Lung (tissue), 12 donors: ENCODE data around the gene GNRHR. TPM values are rescaled to one million over a fixed set of nuclear protein-coding genes. Genes with fewer than 3 reads are reported as not detected.

ENCODE experiments used
- ATAC-seq: fragments of 200-7000 bp; cut with Tn5 transposase; one replicate; pipeline ENCODE4 v1.9.1; 2020; ENCODE audit warnings: moderate number of reproducible peaks; ENCODE audit not compliant: insufficient read depth, low FRiP score
- DNase-seq, 3 donors: peaks; one replicate each; pipeline ENCODE4 v3.0.0-alpha.2; 2013 to 2017
- H3K27ac ChIP-seq, 2 donors: one replicate each; pipeline ENCODE4 v1.5.1; 2013; ENCODE audit warnings: mild to moderate bottlenecking in 2 of 2, moderate library complexity in 2 of 2, control low read depth in 1 of 2, inconsistent platforms in 1 of 2, low read depth in 1 of 2, low read length in 1 of 2
- H3K27me3 ChIP-seq, 3 donors: one replicate each; pipeline ENCODE4 v1.5.1; 2013; ENCODE audit warnings: low read length in 2 of 3; ENCODE audit not compliant: control insufficient read depth in 3 of 3, insufficient read depth in 3 of 3
- H3K36me3 ChIP-seq, 4 donors: one replicate each; pipeline ENCODE4 v1.5.1; 2013; ENCODE audit warnings: low read length in 4 of 4, mild to moderate bottlenecking in 1 of 4, moderate library complexity in 1 of 4; ENCODE audit not compliant: control insufficient read depth in 4 of 4, insufficient read depth in 4 of 4
- H3K4me1 ChIP-seq, 5 donors: one replicate each; pipeline ENCODE4 v1.5.1; 2013; ENCODE audit warnings: low read length in 5 of 5, mild to moderate bottlenecking in 2 of 5, moderate library complexity in 1 of 5; ENCODE audit not compliant: control insufficient read depth in 5 of 5, insufficient read depth in 5 of 5
- H3K4me3 ChIP-seq: one replicate; pipeline ENCODE4 v1.5.1; 2013; ENCODE audit warnings: mild to moderate bottlenecking, control low read depth, moderate library complexity
- H3K9ac ChIP-seq, 2 donors: one replicate each; pipeline ENCODE4 v1.5.1; 2013; ENCODE audit warnings: low read length in 2 of 2, control low read depth in 1 of 2; ENCODE audit not compliant: insufficient read depth in 1 of 2
- H3K9me3 ChIP-seq, 4 donors: one replicate each; pipeline ENCODE4 v1.5.1; 2013; ENCODE audit warnings: low read length in 3 of 4, mild to moderate bottlenecking in 1 of 4, moderate library complexity in 1 of 4; ENCODE audit not compliant: control insufficient read depth in 4 of 4, insufficient read depth in 3 of 4
- WGBS, 2 donors: extraction: QIAGEN DNeasy Blood & Tissue Kit; methylation state at CpG; one replicate each; pipeline ENCODE4 v1.1.7; 2013; 5-methylcytosine and 5-hydroxymethylcytosine counted together
- polyA plus RNA-seq, 2 donors: library from polyadenylated mRNA; stranded (reverse); fragments of 200-250 nt; gene quantifications; one replicate each; pipeline ENCODE4 v1.2.1, GENCODE V29; 2013
- total RNA-seq, 2 donors: library from RNA; depleted of rRNA in 1 of 2; stranded (reverse); fragments of >200 nt in 1 of 2; gene quantifications; one replicate each; pipeline ENCODE4 v1.2.1, GENCODE V29; 2014 to 2021
- TF ChIP-seq, protein P1 (sequence below): IDR thresholded peaks from 2 replicates; pipeline ENCODE4 v1.5.1; 2012; ENCODE audit warnings: mild to moderate bottlenecking; ENCODE audit errors: control extremely low read depth, extremely low read depth
- donor health status: control.
- donor health status: control.
- donor health status: Bipolar disorder and iron deficiency.
- donor health status: healthy.
- donor health status: DM: yes; HTN: yes; CAD: no.

Gene GNRHR
- total and polyA plus RNA-seq, 4 donors = not detected

DNA sequence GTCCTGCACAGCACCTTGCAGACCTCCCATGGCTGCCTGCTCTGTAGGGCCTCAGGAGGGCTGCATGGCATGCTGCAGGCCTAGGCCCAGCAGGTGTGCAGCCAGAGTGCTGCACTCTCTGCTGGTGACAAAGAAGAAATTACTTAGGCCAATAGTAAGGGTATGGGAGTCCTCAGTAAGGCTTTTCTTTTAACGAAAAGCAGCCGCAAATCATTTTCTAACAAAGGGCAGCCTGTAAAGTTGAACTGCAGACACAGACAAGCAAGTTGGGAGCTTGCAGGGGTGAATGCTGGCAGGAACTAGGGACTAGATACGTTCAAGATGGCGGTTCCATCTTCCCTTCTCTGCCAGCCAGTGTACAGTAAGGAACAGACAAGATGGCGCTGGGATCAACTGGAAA is 30.8 kb downstream of the GNRHR start:
- Histone ChIP-seq H3K4me3 (no peak overlapping the region), H3K27ac (no peak overlapping the region), H3K27me3 (no peaks in the 10 kb centered on the region), H3K36me3 (peaks cover 0 to 5% (median 0%) of the 10 kb centered on the region in 4 donors), H3K9me3 (peaks cover 0 to 2% (median 0%) of the 10 kb centered on the region in 4 donors), H3K4me1 (peaks cover 0 to 4% (median 0%) of the 10 kb centered on the region in 5 donors), H3K9ac (no peak overlapping the region)
- 97 to 100% methylated on average over 5 of the region's 5 CpGs for WGBS, 2 donors
- ATAC-seq (no peak), DNase-seq (no peak)
- TF ChIP-seq, protein P1, sequence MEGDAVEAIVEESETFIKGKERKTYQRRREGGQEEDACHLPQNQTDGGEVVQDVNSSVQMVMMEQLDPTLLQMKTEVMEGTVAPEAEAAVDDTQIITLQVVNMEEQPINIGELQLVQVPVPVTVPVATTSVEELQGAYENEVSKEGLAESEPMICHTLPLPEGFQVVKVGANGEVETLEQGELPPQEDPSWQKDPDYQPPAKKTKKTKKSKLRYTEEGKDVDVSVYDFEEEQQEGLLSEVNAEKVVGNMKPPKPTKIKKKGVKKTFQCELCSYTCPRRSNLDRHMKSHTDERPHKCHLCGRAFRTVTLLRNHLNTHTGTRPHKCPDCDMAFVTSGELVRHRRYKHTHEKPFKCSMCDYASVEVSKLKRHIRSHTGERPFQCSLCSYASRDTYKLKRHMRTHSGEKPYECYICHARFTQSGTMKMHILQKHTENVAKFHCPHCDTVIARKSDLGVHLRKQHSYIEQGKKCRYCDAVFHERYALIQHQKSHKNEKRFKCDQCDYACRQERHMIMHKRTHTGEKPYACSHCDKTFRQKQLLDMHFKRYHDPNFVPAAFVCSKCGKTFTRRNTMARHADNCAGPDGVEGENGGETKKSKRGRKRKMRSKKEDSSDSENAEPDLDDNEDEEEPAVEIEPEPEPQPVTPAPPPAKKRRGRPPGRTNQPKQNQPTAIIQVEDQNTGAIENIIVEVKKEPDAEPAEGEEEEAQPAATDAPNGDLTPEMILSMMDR = no peak

DNA sequence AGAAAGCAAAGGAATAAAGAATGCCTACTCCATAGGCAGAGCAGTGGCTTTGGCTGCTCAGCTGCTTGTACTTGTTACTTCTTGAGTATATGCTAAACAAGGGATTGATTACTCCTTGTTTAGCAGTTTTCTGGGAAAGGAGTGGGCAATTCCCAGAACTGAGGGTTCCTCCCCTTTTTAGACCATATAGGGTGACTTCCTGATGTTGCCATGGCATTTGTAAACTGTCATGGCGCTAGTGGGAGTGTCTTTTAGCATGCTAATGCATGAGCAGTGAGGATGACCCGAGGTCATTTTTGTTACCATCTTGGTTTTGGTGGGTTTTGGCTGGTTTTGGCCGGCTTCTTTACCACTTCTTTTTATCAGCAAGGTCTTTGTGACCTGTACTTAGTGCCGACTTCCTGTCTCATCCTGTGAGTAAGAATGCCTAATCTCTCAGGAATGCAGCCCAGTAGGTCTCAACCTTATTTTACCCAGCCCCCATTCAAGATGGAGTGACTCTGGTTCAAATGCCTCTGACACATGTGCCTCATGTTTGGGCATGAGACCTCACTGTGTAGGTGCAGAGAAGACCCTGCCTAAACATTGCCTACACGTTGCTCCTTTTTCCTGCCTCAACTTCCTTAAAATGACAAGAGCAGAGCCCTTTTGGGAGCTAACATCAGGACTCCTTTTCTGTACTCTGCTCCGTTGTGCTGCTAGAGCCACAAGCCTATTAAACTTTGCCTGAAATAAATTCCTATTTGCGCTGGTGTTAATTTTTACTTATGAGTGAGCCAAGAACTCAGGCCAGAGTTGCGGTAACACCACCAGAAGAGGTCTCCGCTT is 32.2 kb downstream of the GNRHR start:
- Histone ChIP-seq H3K4me1 (peaks cover 0 to 4% (median 0%) of the 10 kb centered on the region in 5 donors), H3K36me3 (peaks cover 0 to 5% (median 0%) of the 10 kb centered on the region in 4 donors), H3K9me3 (no peaks in the 10 kb centered on the region), H3K9ac (no peak overlapping the region), H3K27ac (no peak overlapping the region), H3K27me3 (no peaks in the 10 kb centered on the region), H3K4me3 (no peak overlapping the region)
- TF ChIP-seq, protein P1 = no peak
- ATAC-seq (no peak), DNase-seq (no peak)
- 92 to 94% methylated on average over 9 of the region's 9 CpGs for WGBS, 2 donors

DNA sequence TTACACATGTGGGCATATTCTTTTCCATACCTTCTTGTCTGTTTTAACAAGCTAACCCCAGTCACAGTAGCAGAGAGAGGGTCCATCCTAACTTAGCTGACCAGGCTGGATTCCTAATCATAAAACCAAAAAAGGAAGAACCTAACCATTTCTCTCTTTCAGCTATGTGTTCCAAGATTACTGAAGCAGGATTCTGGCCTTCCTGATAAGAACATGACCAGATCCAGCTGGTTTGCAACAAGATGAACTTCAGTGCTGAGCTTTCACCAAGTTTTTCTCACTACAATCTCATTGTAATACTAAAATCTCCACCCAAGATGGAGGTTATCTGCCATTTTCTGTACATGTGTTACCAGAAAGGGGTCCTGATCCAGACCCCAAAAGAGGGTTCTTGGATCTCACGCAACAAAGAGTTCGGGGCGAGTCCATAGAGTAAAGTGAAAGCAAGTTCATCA is 32.8 kb downstream of the GNRHR start:
- ATAC-seq = no peak

More for the DNA sequence above, 32.8 kb downstream of the GNRHR start:
- TF ChIP-seq, protein P1 = no peak
- H3K4me3 ChIP-seq = no peak overlapping the region
- no peaks in the 10 kb centered on the region for H3K9me3 ChIP-seq
- WGBS, 2 donors = 97 to 99% methylated on average over 3 of the region's 3 CpGs
- no peak overlapping the region for H3K27ac ChIP-seq
- H3K9ac ChIP-seq = no peak overlapping the region
- peaks cover 0 to 4% (median 0%) of the 10 kb centered on the region in 5 donors for H3K4me1 ChIP-seq
- no peaks in the 10 kb centered on the region for H3K27me3 ChIP-seq
- H3K36me3 ChIP-seq = peaks cover 0 to 10% (median 1%) of the 10 kb centered on the region in 4 donors
- DNase-seq = no peak
